NCI-H774 (cell line): ENCODE measurements around the gene PCDHB3.
"Not testable (repeated sequence)": the region's sequence is repeated elsewhere in the genome, so short reads cannot be mapped to it uniquely, and the experiment has no call there.

Source experiments
- DNase-seq: peaks from one replicate; lab custom pipeline; 2025; lab: John Stamatoyannopoulos, UW

PCDHB3 gene

GRCh38 chr5:141135718-141136266 is 35.5 kb downstream of the PCDHB3 start:
- no peak for DNase-seq

DNA sequence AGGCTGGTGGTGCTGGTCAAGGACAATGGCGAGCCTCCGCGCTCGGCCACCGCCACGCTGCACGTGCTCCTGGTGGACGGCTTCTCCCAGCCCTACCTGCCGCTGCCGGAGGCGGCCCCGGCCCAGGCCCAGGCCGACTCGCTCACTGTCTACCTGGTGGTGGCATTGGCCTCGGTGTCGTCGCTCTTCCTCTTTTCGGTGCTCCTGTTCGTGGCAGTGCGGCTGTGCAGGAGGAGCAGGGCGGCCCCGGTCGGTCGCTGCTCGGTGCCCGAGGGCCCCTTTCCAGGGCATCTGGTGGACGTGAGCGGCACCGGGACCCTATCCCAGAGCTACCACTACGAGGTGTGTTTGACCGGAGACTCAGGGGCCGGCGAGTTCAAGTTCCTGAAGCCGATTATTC is 37.1 kb downstream of the PCDHB3 start:
- not testable (repeated sequence) for DNase-seq

DNA sequence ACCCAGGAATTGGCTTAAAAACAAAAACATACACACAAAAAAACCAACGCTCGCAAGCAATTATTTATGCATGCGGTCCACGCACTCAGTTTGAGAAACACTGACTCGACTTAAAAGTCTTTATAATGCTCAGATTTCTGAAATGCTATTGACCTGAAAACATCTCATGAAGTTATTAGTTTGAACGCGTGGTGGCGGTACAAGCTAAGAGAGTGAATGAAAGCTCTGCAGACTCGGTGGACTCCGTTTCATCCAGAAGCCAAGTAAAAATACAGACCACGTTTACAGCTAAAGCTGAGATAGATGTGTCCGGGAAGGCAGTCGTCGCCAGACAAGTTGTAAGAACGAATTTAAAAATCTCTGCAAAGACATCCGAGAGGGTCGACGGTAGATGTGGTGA is 49.5 kb downstream of the PCDHB3 start, which contains the start of gene PCDHB6:
TSS of gene PCDHB6 (plus strand) at position 246 of the 400 bp plus-strand sequence. CDS start 201 bp downstream, outside the sequence.
- no peak for DNase-seq

GRCh38 chr5:141150224-141150992 is 50.1 kb downstream of the PCDHB3 start:
- no peak for DNase-seq

DNA sequence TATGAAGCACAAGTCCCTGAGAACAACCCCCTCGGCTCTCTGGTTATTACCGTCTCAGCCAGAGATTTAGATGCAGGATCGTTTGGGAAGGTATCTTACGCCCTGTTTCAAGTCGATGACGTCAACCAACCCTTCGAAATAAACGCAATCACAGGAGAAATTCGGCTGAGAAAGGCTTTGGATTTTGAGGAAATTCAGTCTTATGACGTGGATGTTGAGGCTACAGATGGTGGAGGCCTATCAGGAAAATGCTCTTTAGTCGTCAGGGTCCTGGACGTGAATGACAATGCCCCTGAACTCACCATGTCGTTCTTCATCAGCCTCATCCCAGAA is 50.7 kb downstream of the PCDHB3 start:
- no peak for DNase-seq

DNA sequence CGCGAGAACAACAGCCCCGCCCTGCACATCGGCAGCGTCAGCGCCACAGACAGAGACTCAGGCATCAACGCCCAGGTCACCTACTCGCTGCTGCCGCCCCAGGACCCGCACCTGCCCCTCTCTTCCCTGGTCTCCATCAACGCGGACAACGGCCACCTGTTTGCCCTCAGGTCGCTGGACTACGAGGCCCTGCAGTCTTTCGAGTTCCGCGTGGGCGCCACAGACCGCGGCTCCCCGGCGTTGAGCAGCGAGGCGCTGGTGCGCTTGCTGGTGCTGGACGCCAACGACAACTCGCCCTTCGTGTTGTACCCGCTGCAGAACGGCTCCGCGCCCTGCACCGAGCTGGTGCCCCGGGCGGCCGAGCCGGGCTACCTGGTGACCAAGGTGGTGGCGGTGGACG is 51.4 kb downstream of the PCDHB3 start:
- DNase-seq: not testable (repeated sequence)

GRCh38 chr5:141152096-141152495 is 51.8 kb downstream of the PCDHB3 start:
- not testable (repeated sequence) for DNase-seq
